MM.1S (cell line): ENCODE data around the gene ECT2.
"Not testable (repeated sequence)": the region's sequence is repeated elsewhere in the genome, so short reads cannot be mapped to it uniquely, and the experiment has no call there.

Experiments used
- DNase-seq: peaks from one replicate; pipeline ENCODE4 v3.0.0-alpha.2; 2015
- H2AFZ ChIP-seq: fragments of 300-600 bp; sonication (generic); 2 replicates; pipeline ENCODE4 v1.6.0; 2016; ENCODE audit warnings: antibody characterized with exemption, low read length
- H3F3A ChIP-seq: fragments of 300-600 bp; sonication (generic); 2 replicates; pipeline ENCODE4 v1.6.1; 2016; ENCODE audit warnings: mild to moderate bottlenecking, antibody characterized with exemption, low read length, moderate library complexity, mixed read lengths; ENCODE audit not compliant: insufficient read depth
- H3K27ac ChIP-seq: fragments of 300-600 bp; sonication (generic); 2 replicates; pipeline ENCODE4 v1.5.1; 2016; ENCODE audit warnings: mild to moderate bottlenecking, low read length
- H3K27me3 ChIP-seq: fragments of 300-600 bp; sonication (generic); replicated peaks from 2 replicates; pipeline ENCODE4 v1.6.0; 2016; ENCODE audit warnings: low read length; ENCODE audit not compliant: insufficient read depth
- H3K36me3 ChIP-seq: fragments of 300-600 bp; sonication (generic); replicated peaks from 2 replicates; pipeline ENCODE4 v1.6.1; 2016; ENCODE audit warnings: mild to moderate bottlenecking, low read length, mixed read lengths; ENCODE audit not compliant: insufficient read depth
- H3K4me1 ChIP-seq: fragments of 300-600 bp; sonication (generic); 2 replicates; pipeline ENCODE4 v1.6.1; 2016; ENCODE audit warnings: low read length, mixed read lengths
- H3K4me2 ChIP-seq: fragments of 300-600 bp; sonication (generic); 2 replicates; pipeline ENCODE4 v1.6.0; 2016; ENCODE audit warnings: low read depth, low read length
- H3K4me3 ChIP-seq: fragments of 300-600 bp; sonication (generic); 2 replicates; pipeline ENCODE4 v1.5.1; 2016; ENCODE audit warnings: low read length, mixed read lengths
- H3K79me2 ChIP-seq: fragments of 300-600 bp; sonication (generic); 2 replicates; pipeline ENCODE4 v1.6.1; 2016; ENCODE audit warnings: mixed run types, low read length, mixed read lengths
- H3K9ac ChIP-seq: fragments of 300-600 bp; sonication (generic); 2 replicates; pipeline ENCODE4 v1.6.1; 2016; ENCODE audit warnings: low read length, mixed read lengths
- H3K9me2 ChIP-seq: fragments of 300-600 bp; sonication (generic); replicated peaks from 2 replicates; pipeline ENCODE4 v1.6.1; 2016; ENCODE audit warnings: mild to moderate bottlenecking, low read length, mixed read lengths; ENCODE audit not compliant: insufficient read depth
- H3K9me3 ChIP-seq: fragments of 300-600 bp; sonication (generic); replicated peaks from 2 replicates; pipeline ENCODE4 v1.6.1; 2016; ENCODE audit warnings: mild to moderate bottlenecking, low read length, mixed read lengths; ENCODE audit not compliant: insufficient read depth
- H4K20me1 ChIP-seq: fragments of 300-600 bp; sonication (generic); 2 replicates; pipeline ENCODE4 v1.6.1; 2016; ENCODE audit warnings: mild to moderate bottlenecking, low read length, moderate library complexity, mixed read lengths; ENCODE audit not compliant: insufficient read depth
- CTCF ChIP-seq: fragments of 300-600 bp; sonication (generic); IDR thresholded peaks from 2 replicates; pipeline ENCODE4 v1.5.1; 2016; ENCODE audit warnings: antibody characterized with exemption, low read length, mixed read lengths
- EZH2 ChIP-seq: fragments of 300-600 bp; sonication (generic); optimal IDR thresholded peaks from 2 replicates; pipeline ENCODE3; 2017; ENCODE audit warnings: low read depth, mild to moderate bottlenecking, antibody characterized with exemption, low read length, mixed read lengths
- EZH2phosphoT487 ChIP-seq: fragments of 300-600 bp; sonication (generic); IDR thresholded peaks from 2 replicates; pipeline ENCODE4 v1.6.1; 2018; ENCODE audit warnings: antibody characterized with exemption, low read length

ECT2 gene

GRCh38 chr3:172816968-172817367, 66.4 kb downstream of the ECT2 start:
- TF ChIP-seq EZH2, result no peak
- no peak for TF ChIP-seq CTCF
- no peak for TF ChIP-seq EZH2phosphoT487
- Histone ChIP-seq H3K27ac (no peak overlapping the region), H3K79me2 (no peaks in the 10 kb centered on the region), H3K4me3 (no peak overlapping the region), H3K4me2 (no peak overlapping the region), H3K9me3 (no peaks in the 10 kb centered on the region), H3K9ac (no peak overlapping the region), H3F3A (no peaks in the 10 kb centered on the region), H3K9me2 (no peaks in the 10 kb centered on the region), H3K27me3 (no peaks in the 10 kb centered on the region), H2AFZ (no peak overlapping the region), H3K36me3 (peaks cover 8% of the 10 kb centered on the region; the same call in 1 of the 2 replicates), H4K20me1 (no peaks in the 10 kb centered on the region), H3K4me1 (no peaks in the 10 kb centered on the region)
- no peak for DNase-seq

- DNase-seq, result no peak
- no peak overlapping the region for H3K4me2 ChIP-seq
- peaks cover 8% of the 10 kb centered on the region; the same call in 1 of the 2 replicates for H3K36me3 ChIP-seq
Measured at GRCh38 chr3:172820492-172820891, 70.0 kb downstream of the ECT2 start.

GRCh38 chr3:172824229-172824628, 73.7 kb downstream of the ECT2 start:
- DNase-seq, result no peak
- Histone ChIP-seq H2AFZ (no peak overlapping the region), H3K9ac (no peak overlapping the region), H3K4me3 (no peak overlapping the region), H3K27ac (no peak overlapping the region), H3K27me3 (no peaks in the 10 kb centered on the region), H3F3A (no peaks in the 10 kb centered on the region), H3K4me1 (no peaks in the 10 kb centered on the region), H3K9me2 (no peaks in the 10 kb centered on the region), H3K4me2 (no peak overlapping the region), H3K9me3 (no peaks in the 10 kb centered on the region), H4K20me1 (no peaks in the 10 kb centered on the region), H3K36me3 (peaks cover 5% of the 10 kb centered on the region; the same call in 1 of the 2 replicates), H3K79me2 (no peaks in the 10 kb centered on the region)
- TF ChIP-seq EZH2phosphoT487 (no peak), CTCF (no peak), EZH2 (no peak)

More at GRCh38 chr3:172820492-172820891, 70.0 kb downstream of the ECT2 start:
- no peaks in the 10 kb centered on the region for H3K79me2 ChIP-seq
- no peaks in the 10 kb centered on the region for H3K4me1 ChIP-seq
- no peak overlapping the region for H3K9ac ChIP-seq
- no peaks in the 10 kb centered on the region for H3F3A ChIP-seq
- H3K27ac ChIP-seq, result no peak overlapping the region
- H3K4me3 ChIP-seq, result no peak overlapping the region
- no peaks in the 10 kb centered on the region for H3K9me2 ChIP-seq
- H3K9me3 ChIP-seq, result no peaks in the 10 kb centered on the region
- no peak overlapping the region for H2AFZ ChIP-seq
- H4K20me1 ChIP-seq, result no peaks in the 10 kb centered on the region
- TF ChIP-seq EZH2 (no peak), CTCF (no peak), EZH2phosphoT487 (no peak)
- no peaks in the 10 kb centered on the region for H3K27me3 ChIP-seq

- H3F3A ChIP-seq, H3K4me2 ChIP-seq, H4K20me1 ChIP-seq, H3K9me2 ChIP-seq, DNase-seq, H3K27ac ChIP-seq, H3K36me3 ChIP-seq, H2AFZ ChIP-seq, H3K9me3 ChIP-seq, H3K4me1 ChIP-seq, H3K4me3 ChIP-seq, H3K79me2 ChIP-seq, H3K27me3 ChIP-seq, H3K9ac ChIP-seq: not testable (repeated sequence)
Measured at GRCh38 chr3:172827231-172827630, 76.7 kb downstream of the ECT2 start.
